GM21619 (cell line): ENCODE measurements around the gene VAV2.

Experiments used
- ATAC-seq: cut with Tn5 transposase; IDR thresholded peaks from one replicate; pipeline ENCODE4 v1.9.1; 2021; ENCODE audit not compliant: unreplicated experiment

VAV2 gene

GRCh38 chr9:133953621-133953975 is 38.5 kb downstream of the VAV2 start:
- no peak for ATAC-seq

GRCh38 chr9:133952598-133953550 is 39.2 kb downstream of the VAV2 start:
- no peak for ATAC-seq

- ATAC-seq = no peak
Observed at GRCh38 chr9:133951265-133951664, 40.9 kb downstream of the VAV2 start.

DNA sequence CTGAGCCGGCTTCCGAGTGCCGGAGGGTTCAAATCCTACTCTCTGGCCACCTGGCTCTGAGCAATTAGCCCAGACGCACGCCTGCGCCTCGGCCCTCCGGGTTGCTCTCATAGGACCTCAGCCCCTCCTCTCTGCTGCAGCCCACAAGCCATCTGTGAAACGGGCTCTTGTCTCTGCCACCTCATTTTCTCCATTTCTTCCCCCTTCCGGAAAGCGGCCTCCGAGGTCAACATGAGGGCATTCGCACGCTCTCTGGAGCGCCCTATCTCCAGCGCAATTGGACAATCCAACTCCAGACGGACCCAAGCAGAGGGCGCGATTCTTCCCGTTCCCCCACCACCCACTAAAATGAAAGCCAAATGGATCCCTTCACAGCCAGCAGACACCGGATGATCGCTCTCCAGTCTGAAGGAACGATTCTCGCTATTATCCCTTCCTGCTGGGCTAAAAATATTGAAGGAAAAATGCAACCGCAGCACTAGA is 41.5 kb downstream of the VAV2 start:
- no peak for ATAC-seq

GRCh38 chr9:133950192-133950591 is 41.9 kb downstream of the VAV2 start:
- ATAC-seq = no peak

DNA sequence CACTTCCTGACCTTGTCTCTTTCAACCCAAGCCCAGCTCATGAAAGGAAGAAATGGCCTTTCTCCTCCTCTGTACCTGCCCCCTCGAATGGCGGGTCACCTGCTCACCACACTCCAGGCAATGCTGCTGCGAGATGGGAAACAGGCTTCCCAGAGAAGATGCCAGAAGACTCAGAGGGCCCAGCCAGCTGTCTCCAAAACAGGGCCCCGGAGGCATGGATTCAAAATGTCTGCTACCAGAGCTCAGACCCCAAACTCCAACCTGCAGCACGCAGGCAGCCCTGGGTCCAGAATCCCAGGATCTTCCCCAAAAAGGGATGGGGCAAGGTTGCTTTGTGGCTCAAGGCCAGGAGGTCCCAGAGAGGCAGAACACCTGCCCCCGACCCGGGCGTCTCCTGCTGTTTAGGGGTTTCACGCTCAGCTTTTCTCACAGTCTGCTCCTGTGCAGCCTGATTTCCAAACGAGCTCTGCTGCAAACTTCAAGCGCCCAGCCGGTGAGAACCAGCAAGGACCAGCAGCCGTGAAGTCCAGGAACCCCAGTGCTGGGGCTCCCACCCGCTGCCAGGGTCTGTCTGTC is 42.5 kb downstream of the VAV2 start:
- no peak for ATAC-seq

DNA sequence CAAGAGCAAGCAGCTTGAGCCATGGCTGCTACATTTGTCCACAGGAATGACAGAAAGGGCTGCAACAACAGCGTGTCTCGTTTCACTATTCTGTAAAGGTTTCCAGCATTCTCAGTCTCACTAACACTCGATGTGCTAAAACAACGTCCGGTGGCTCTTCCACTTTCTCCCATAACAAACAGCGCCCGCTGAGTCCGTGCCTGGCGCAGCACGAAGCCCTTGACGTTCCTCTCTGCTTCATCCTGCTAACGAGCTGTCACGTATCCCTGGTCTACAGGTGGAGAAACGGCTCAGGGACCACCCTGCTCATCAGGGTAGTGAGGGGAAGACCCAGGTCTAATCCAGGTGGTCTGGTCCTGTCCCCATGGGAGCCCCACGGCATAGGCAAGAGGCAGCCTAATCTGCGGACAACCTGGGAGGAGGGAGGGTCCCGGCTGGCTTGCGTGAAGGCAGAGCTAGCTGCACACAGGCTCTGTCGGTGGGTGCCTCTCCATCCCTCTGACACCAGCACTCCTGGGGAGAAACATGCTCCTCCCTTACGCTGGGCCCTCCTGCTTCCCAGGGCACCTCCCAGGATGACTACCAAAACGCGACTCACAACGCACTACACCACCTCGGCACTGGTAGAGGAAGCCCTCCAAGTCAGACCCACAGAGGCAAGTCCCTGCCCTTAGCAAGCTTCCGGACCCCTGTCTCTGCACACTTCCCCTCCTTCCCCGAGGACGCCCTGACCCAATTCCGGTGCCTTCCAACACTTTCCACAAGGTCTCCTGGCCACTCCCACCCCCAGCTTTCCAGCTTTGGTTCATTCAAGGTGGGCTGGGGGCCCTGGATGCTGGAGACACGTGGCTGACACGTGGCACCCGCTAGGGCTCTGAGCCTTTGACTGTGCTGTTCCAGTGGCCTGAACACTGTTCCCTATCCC is 43.3 kb downstream of the VAV2 start:
- no peak for ATAC-seq

GRCh38 chr9:133948131-133948530 is 44.0 kb downstream of the VAV2 start:
- ATAC-seq = no peak

- no peak for ATAC-seq
Observed at GRCh38 chr9:133946840-133947486, 45.2 kb downstream of the VAV2 start.

DNA sequence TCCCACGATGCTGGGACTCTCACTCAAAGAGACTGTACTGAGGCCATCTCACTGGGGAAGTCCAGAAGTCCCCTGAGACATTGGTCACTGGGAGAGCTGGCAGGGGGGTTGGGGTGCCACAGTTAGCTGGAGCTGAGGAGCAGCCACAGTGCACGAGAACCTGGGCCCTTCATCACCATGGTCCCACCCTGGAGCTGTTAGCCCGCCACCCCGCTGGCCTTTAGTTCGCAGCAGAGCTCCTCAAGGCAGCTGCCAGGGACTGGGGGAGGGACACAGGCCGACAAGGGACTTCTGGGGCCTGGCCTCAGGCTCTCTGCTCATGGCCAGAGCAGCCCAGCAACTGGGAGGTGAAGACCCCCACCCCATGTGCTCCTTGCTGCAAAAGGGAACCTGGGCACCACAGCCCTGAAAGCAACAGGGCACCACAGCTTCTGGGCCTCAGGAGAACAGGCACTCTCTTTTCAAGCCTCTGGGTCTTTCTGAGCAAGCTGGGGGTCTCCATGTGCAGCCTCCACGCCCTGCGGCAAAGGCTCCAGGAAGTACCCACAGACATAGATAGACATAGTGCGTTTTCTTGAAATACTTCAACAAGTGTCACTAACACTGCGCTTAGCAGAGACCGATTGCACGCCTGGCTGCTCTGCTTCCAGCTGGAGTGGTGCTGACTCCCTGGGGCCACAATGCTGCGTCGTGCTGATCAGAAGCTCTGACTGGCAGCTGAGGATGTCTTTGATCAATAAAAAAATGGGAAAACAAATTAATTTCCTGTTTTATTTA is 46.0 kb downstream of the VAV2 start:
- ATAC-seq = peak; percentile 55

DNA sequence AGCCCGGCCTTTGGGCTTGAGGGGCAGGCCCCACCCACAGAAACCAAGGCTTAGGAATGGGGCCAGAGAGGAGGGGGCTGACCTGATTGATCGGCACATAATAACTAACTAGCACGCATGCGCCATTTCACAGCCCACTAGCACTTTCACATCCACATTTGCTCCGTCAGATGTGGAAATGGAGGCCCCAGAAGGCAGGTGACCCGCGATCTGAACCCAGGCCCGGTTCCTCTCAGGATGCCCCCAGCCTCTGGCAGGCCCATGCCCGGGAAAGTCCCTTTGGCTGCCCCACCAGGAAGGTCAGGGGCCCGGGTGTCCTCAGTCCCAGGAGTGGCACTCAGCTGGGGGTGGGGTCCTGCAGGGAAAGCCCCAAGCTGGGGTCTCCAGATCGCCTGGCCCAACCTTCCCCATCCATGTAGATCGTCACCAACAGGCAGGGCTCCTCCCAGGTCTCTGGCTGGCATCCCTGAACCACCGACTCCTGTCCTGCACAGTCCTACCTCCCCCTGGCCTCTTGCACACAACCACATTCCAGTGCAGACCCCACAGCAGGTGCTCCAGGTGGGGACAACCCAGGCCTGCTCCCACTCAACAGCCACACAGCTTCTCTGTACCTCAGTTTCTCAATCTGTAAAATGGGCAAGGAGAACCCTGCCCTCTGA is 46.7 kb downstream of the VAV2 start:
- peak; percentile 58 for ATAC-seq

GRCh38 chr9:133944746-133945135 is 47.4 kb downstream of the VAV2 start:
- ATAC-seq = no peak

GRCh38 chr9:133943781-133944745 is 48.1 kb downstream of the VAV2 start:
- no peak for ATAC-seq

DNA sequence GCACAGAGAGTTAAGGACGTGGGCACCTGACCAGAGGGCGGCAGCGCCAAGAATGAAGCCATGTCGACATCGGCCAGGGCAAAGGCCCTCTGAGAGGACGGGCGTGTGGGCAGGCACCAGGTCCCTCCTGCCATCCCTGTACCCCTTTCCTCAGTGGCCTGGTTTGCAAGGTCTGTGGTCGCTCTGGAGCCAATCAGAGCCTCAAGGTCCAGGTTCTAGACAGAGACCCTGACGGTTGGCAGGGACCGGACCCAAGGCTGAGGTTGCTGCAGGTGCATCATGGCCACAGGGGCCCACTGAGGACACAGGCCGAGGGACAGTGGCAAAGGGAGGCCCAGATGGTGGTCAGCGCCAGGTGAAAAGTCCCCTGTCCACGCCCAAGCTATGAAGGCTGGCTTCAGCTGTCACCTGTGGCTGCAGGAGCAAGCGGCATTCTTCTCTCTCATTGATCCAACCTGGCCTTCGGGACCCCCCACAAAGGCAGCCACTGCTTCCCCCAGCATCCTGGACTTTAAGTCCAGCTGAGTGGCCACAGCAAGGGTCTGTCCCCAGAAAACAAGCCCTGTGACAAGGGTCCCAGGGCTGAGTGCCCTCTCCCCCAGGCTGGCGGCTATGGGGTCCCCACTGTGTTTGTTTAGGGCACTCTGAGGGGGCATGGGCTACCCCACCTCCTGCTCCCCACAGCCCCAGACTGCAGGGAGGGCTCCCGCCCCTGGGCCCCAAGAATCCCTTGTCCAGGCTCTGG is 48.9 kb downstream of the VAV2 start:
- no peak for ATAC-seq

DNA sequence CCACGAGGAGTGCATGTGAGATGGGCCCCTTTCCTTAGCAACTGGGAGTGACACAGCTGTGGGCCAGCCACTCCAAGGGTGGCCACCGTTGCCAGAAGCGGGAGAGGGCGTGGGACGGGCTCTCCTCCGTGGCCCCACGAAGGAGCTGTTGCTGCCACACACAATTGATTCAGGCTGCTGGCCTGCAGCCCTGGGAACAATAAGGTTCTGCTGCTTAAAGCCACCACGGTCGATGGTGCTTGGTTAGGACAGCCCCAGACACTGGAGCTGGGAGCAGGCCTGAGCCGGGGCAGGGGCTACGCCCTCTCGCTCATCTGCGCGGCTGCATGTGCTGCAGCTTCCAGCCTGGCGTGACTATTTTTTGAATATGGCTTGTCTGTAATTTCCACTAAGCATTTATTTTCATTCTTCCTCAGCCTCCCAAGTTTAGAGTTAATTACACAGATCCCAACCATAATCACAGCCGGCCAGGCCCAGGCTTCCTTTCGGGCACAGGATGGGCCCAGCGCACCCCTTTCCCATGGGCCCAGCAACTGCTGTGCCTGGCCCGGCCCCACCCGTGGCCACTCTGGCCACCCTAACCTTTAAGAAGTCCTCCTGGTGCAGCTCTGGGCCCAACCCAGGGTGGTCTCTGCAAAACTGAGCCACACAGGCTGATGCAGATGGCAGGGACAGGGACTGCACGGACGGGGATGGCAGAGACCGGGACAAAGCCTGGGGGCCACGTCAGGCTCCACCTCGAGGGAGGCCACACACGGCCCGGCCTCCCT is 49.7 kb downstream of the VAV2 start:
- ATAC-seq = no peak

GRCh38 chr9:133939845-133940244 is 52.3 kb downstream of the VAV2 start:
- no peak for ATAC-seq
